ENCODE measurements around the gene FKBP3. TPM values are rescaled to one million over a fixed set of nuclear protein-coding genes. Genes with fewer than 3 reads are reported as not detected.

FKBP3 gene
- total and polyA plus RNA-seq, 7 experiments from 2014 or later = 31.7 to 82.6 (median 55.4) TPM

Other genes starting within 250 kb of the FKBP3 start
- gene KLHL28, start 172.5 kb downstream of the FKBP3 start, total RNA-seq = 10 to 100 TPM; 22.1 to 50.2 (median 41.4) TPM
- 10 to 100 TPM; 41.0 to 48.9 TPM for gene KLHL28, start 172.5 kb downstream of the FKBP3 start, polyA plus RNA-seq
- 10 to 100 TPM; 11.0 to 17.5 (median 15.0) TPM for gene TOGARAM1, start 172.3 kb downstream of the FKBP3 start, total RNA-seq
- gene TOGARAM1, start 172.3 kb downstream of the FKBP3 start, polyA plus RNA-seq = 10 to 100 TPM in 1 of 2 donors, 1 to 10 TPM in 1; 8.7 to 12.0 TPM
- gene PRPF39, start 50.4 kb downstream of the FKBP3 start, total RNA-seq = 10 to 100 TPM; 46.2 to 81.8 (median 58.4) TPM
- 10 to 100 TPM; 10.5 to 13.7 TPM for gene PRPF39, start 50.4 kb downstream of the FKBP3 start, polyA plus RNA-seq
- 10 to 100 TPM in 2 of 5 experiments, 1 to 10 TPM in 3; 9.1 to 12.3 (median 9.8) TPM for gene FANCM, start 1.4 kb upstream of the FKBP3 start, total RNA-seq
- 1 to 10 TPM; 6.9 to 9.0 TPM for gene FANCM, start 1.4 kb upstream of the FKBP3 start, polyA plus RNA-seq
- gene MIS18BP1, start 118.7 kb upstream of the FKBP3 start, total RNA-seq = 10 to 100 TPM; 15.6 to 64.9 (median 29.4) TPM
- 10 to 100 TPM; 12.6 to 14.6 TPM for gene MIS18BP1, start 118.7 kb upstream of the FKBP3 start, polyA plus RNA-seq